Muscle layer of duodenum (tissue), 2 donors: ENCODE measurements around the gene VSIG8.
"Not testable (repeated sequence)": the region's sequence is repeated elsewhere in the genome, so short reads cannot be mapped to it uniquely, and the experiment has no call there.

ENCODE experiments used
- H3K27ac ChIP-seq: one replicate; pipeline ENCODE4 v1.7.0; 2013; ENCODE audit warnings: mild to moderate bottlenecking, low read length
- H3K27me3 ChIP-seq: one replicate; pipeline ENCODE4 v1.7.0; 2013; ENCODE audit warnings: low read depth, mild to moderate bottlenecking, control low read depth, low read length
- H3K36me3 ChIP-seq, 2 donors: one replicate each; pipeline ENCODE4 v1.7.0; 2013; ENCODE audit warnings: low read length in 2 of 2, control low read depth in 1 of 2, mild to moderate bottlenecking in 1 of 2; ENCODE audit not compliant: insufficient read depth in 2 of 2, control insufficient read depth in 1 of 2
- H3K4me1 ChIP-seq, 2 donors: one replicate each; pipeline ENCODE4 v1.7.0; 2013; ENCODE audit warnings: low read length in 2 of 2, mild to moderate bottlenecking in 2 of 2, control low read depth in 1 of 2, moderate library complexity in 1 of 2; ENCODE audit not compliant: insufficient read depth in 2 of 2, control insufficient read depth in 1 of 2
- H3K4me3 ChIP-seq, 2 donors: one replicate each; pipeline ENCODE4 v1.7.0; 2013; ENCODE audit warnings: low read length in 2 of 2, low read depth in 1 of 2, mild to moderate bottlenecking in 1 of 2
- H3K9me3 ChIP-seq, 2 donors: one replicate each; pipeline ENCODE4 v1.7.0; 2013; ENCODE audit warnings: low read length in 2 of 2, control low read depth in 1 of 2, mild to moderate bottlenecking in 1 of 2; ENCODE audit not compliant: control insufficient read depth in 1 of 2
- donor health status: healthy.

Gene VSIG8

GRCh38 chr1:159862557-159862956 lies at the start of gene VSIG8:
TSS of gene VSIG8 (minus strand) at chr1:159862657. CDS start at chr1:159862521, 136 bp downstream.
- H3K9me3 ChIP-seq, result no peaks in the 10 kb centered on the region
- H3K27ac ChIP-seq, result no peak within 1 kb of the TSS
- H3K4me3 ChIP-seq, result no peak within 1 kb of the TSS
- peaks cover 0 to 1% of the 10 kb centered on the region in 2 donors for H3K4me1 ChIP-seq
- H3K27me3 ChIP-seq, result no peaks in the 10 kb centered on the region
- no peaks in the 10 kb centered on the region for H3K36me3 ChIP-seq

- no peak overlapping the region for H3K4me3 ChIP-seq
- H3K27me3 ChIP-seq, result no peaks in the 10 kb centered on the region
- peaks cover 0 to 2% of the 10 kb centered on the region in 2 donors for H3K36me3 ChIP-seq
- H3K9me3 ChIP-seq, result no peaks in the 10 kb centered on the region
- H3K4me1 ChIP-seq, result peaks cover 10 to 23% of the 10 kb centered on the region in 2 donors
- H3K27ac ChIP-seq, result peak overlapping the region; percentile 34
Measured at GRCh38 chr1:159911326-159912070, 49.0 kb upstream of the VSIG8 start.

- no peak overlapping the region for H3K4me3 ChIP-seq
- no peaks in the 10 kb centered on the region for H3K27me3 ChIP-seq
- H3K9me3 ChIP-seq, result peaks cover 0 to 4% of the 10 kb centered on the region in 2 donors
- H3K27ac ChIP-seq, result no peak overlapping the region
- no peaks in the 10 kb centered on the region for H3K36me3 ChIP-seq
- H3K4me1 ChIP-seq, result peaks cover 6 to 17% of the 10 kb centered on the region in 2 donors
Measured at GRCh38 chr1:159908031-159908940, 45.8 kb upstream of the VSIG8 start.

- Histone ChIP-seq H3K4me1 (peaks cover 6 to 17% of the 10 kb centered on the region in 2 donors), H3K36me3 (no peaks in the 10 kb centered on the region), H3K4me3 (no peak overlapping the region), H3K27ac (no peak overlapping the region), H3K27me3 (no peaks in the 10 kb centered on the region), H3K9me3 (peaks cover 0 to 4% of the 10 kb centered on the region in 2 donors)
Measured at GRCh38 chr1:159906960-159907359, 44.5 kb upstream of the VSIG8 start.

- not testable (repeated sequence) for H3K9me3 ChIP-seq, H3K36me3 ChIP-seq, H3K27me3 ChIP-seq, H3K4me3 ChIP-seq, H3K27ac ChIP-seq
- peaks cover 5 to 15% of the 10 kb centered on the region in 2 donors for H3K4me1 ChIP-seq
Measured at GRCh38 chr1:159904036-159904435, 41.6 kb upstream of the VSIG8 start.

- Histone ChIP-seq H3K27me3 (no peaks in the 10 kb centered on the region), H3K27ac (no peak overlapping the region)
Measured at GRCh38 chr1:159902541-159902940, 40.1 kb upstream of the VSIG8 start.

GRCh38 chr1:159900755-159901360 lies 38.4 kb upstream of the VSIG8 start:
- H3K27ac ChIP-seq, result no peak overlapping the region
- H3K4me1 ChIP-seq, result peaks cover 10 to 15% of the 10 kb centered on the region in 2 donors
- no peak overlapping the region for H3K4me3 ChIP-seq
- peaks cover 0 to 4% of the 10 kb centered on the region in 2 donors for H3K9me3 ChIP-seq
- no peaks in the 10 kb centered on the region for H3K27me3 ChIP-seq
- no peaks in the 10 kb centered on the region for H3K36me3 ChIP-seq

More at GRCh38 chr1:159902541-159902940, 40.1 kb upstream of the VSIG8 start:
- H3K4me3 ChIP-seq, result no peak overlapping the region
- H3K9me3 ChIP-seq, result peaks cover 0 to 4% of the 10 kb centered on the region in 2 donors
- H3K36me3 ChIP-seq, result no peaks in the 10 kb centered on the region
- peaks cover 5 to 15% of the 10 kb centered on the region in 2 donors for H3K4me1 ChIP-seq

GRCh38 chr1:159900086-159900680 lies 37.7 kb upstream of the VSIG8 start, which contains the start of gene CFAP45:
TSS of gene CFAP45 (minus strand) at chr1:159900165. CDS start at chr1:159900098, 67 bp downstream.
- Histone ChIP-seq H3K36me3 (no peaks in the 10 kb centered on the region), H3K4me3 (peak within 1 kb of the TSS in 1 of 2 donors; percentile 32), H3K4me1 (peaks cover 10 to 15% of the 10 kb centered on the region in 2 donors), H3K27me3 (no peaks in the 10 kb centered on the region), H3K27ac (no peak within 1 kb of the TSS), H3K9me3 (peaks cover 0 to 4% of the 10 kb centered on the region in 2 donors)

GRCh38 chr1:159899634-159900033 lies 37.2 kb upstream of the VSIG8 start:
- Histone ChIP-seq H3K4me3 (peak overlapping the region in 1 of 2 donors; percentile 32), H3K4me1 (peaks cover 10 to 15% of the 10 kb centered on the region in 2 donors)
- H3K27me3 ChIP-seq, H3K27ac ChIP-seq, H3K9me3 ChIP-seq, H3K36me3 ChIP-seq: not testable (repeated sequence)

- Histone ChIP-seq H3K4me3 (no peak overlapping the region), H3K36me3 (no peaks in the 10 kb centered on the region), H3K9me3 (no peaks in the 10 kb centered on the region), H3K27ac (no peak overlapping the region), H3K4me1 (peaks cover 10 to 15% of the 10 kb centered on the region in 2 donors), H3K27me3 (no peaks in the 10 kb centered on the region)
Measured at GRCh38 chr1:159898527-159898926, 36.1 kb upstream of the VSIG8 start.
